Endothelial cell of umbilical vein (primary cell): ENCODE measurements around the gene ATRNL1. TPM values are rescaled to one million over a fixed set of nuclear protein-coding genes. Genes with fewer than 3 reads are reported as not detected.

ENCODE experiments used
- BruUV-seq: library from RNA; stranded (reverse); fragments of 400-500 nt; replicated peaks from 2 replicates; lab custom pipeline; 2021; lab: Mats Ljungman, UMichigan
- CTCF ChIA-PET: fragments of 300-600, 350-600 bp; sonication (Branson Sonifier 250); formaldehyde crosslinking; loops from one replicate; lab custom pipeline; 2021; ENCODE audit warnings: antibody characterized with exemption, inconsistent platforms; lab: Charles Lee
- POLR2A ChIA-PET: fragments of 300-600, 350-600 bp; sonication (Branson Sonifier 250); formaldehyde crosslinking; loops from one replicate; lab custom pipeline; 2021; ENCODE audit warnings: antibody characterized with exemption, inconsistent platforms; lab: Charles Lee
- DNase-seq: peaks from one replicate; pipeline ENCODE4 v3.0.0-alpha.2; 2011; ENCODE audit warnings: low read depth, low spot score
- FAIRE-seq: peaks from 2 replicates; lab custom pipeline; 2011; peaks lifted over from hg19 to GRCh38; lab: Jason Lieb, UNC
- H2AFZ ChIP-seq: 2 replicates; pipeline ENCODE4 v1.6.0; 2012; ENCODE audit warnings: low read depth, low read length, control low read depth, inconsistent platforms
- H3K27ac ChIP-seq: 2 replicates; pipeline ENCODE4 v1.5.1; 2011; ENCODE audit warnings: low read depth, mild to moderate bottlenecking, control low read depth, low read length, moderate library complexity; ENCODE audit not compliant: insufficient read depth
- H3K27me3 ChIP-seq, 2 experiments: 2 replicates each; pipeline versions ENCODE4 v1.6.0 to v1.6.1; 2011; ENCODE audit warnings: low read length in 2 of 2, mixed read lengths in 1 of 2; ENCODE audit not compliant: control insufficient read depth in 2 of 2, insufficient read depth in 2 of 2
- H3K36me3 ChIP-seq, 2 experiments: 2 replicates in 1 of 2; 3 replicates in 1 of 2; pipeline ENCODE4 v1.5.1; 2011; ENCODE audit warnings: low read length in 2 of 2, mild to moderate bottlenecking in 1 of 2, moderate library complexity in 1 of 2; ENCODE audit not compliant: control insufficient read depth in 2 of 2, insufficient read depth in 2 of 2; ENCODE audit errors: extremely low read depth in 1 of 2
- H3K4me1 ChIP-seq: 3 replicates; pipeline ENCODE4 v1.5.1; 2011; ENCODE audit warnings: mild to moderate bottlenecking, low read length; ENCODE audit not compliant: control insufficient read depth, insufficient read depth; ENCODE audit errors: extremely low read depth
- H3K4me2 ChIP-seq: 2 replicates; pipeline ENCODE4 v1.6.1; 2011; ENCODE audit warnings: low read length, control low read depth, mixed read lengths; ENCODE audit not compliant: insufficient read depth
- H3K4me3 ChIP-seq, 3 experiments: fragments of 200-600 bp in 1 of 3; sonication (generic), shearing (Covaris generic) in 1 of 3; replicated peaks in 1 of 3; 2 replicates each; pipeline ENCODE4 v1.5.1; 2011 to 2016; ENCODE audit warnings: control low read depth in 3 of 3, low read length in 3 of 3, mild to moderate bottlenecking in 2 of 3, inconsistent platforms in 1 of 3, low read depth in 1 of 3, moderate library complexity in 1 of 3; ENCODE audit not compliant: insufficient read depth in 1 of 3
- H3K79me2 ChIP-seq: 2 replicates; pipeline ENCODE4 v1.6.0; 2012; ENCODE audit warnings: low read length, inconsistent platforms; ENCODE audit not compliant: control insufficient read depth, insufficient read depth
- H3K9ac ChIP-seq: replicated peaks from 2 replicates; pipeline ENCODE3; 2011; ENCODE audit warnings: low read length, control low read depth; ENCODE audit not compliant: insufficient read depth; ENCODE audit errors: extremely low read depth
- H3K9me1 ChIP-seq: replicated peaks from 3 replicates; pipeline ENCODE4 v1.6.0; 2011; ENCODE audit warnings: mild to moderate bottlenecking, low read length; ENCODE audit not compliant: control insufficient read depth, insufficient read depth; ENCODE audit errors: extremely low read depth
- H3K9me3 ChIP-seq: replicated peaks from 2 replicates; pipeline ENCODE4 v1.5.1; 2012; ENCODE audit warnings: low read length, inconsistent platforms; ENCODE audit not compliant: control insufficient read depth, insufficient read depth
- H4K20me1 ChIP-seq: replicated peaks from 2 replicates; pipeline ENCODE3; 2011; ENCODE audit warnings: mild to moderate bottlenecking, low read length; ENCODE audit not compliant: control insufficient read depth, insufficient read depth; ENCODE audit errors: extremely low read depth
- EZH2 ChIP-seq: IDR thresholded peaks from 2 replicates; pipeline ENCODE4 v1.6.1; 2012; ENCODE audit warnings: borderline replicate concordance, low read depth, mild to moderate bottlenecking, moderate library complexity, low read length, inconsistent platforms; ENCODE audit not compliant: severe bottlenecking
- FOS ChIP-seq: IDR thresholded peaks from 2 replicates; pipeline ENCODE4 v1.6.1; 2011; ENCODE audit warnings: mild to moderate bottlenecking, low read length, moderate library complexity, borderline replicate concordance; ENCODE audit not compliant: insufficient read depth
- GATA2 ChIP-seq: IDR thresholded peaks from 2 replicates; pipeline ENCODE4 v1.7.0; 2011; ENCODE audit warnings: low read depth, mild to moderate bottlenecking, moderate library complexity, mixed read lengths, low read length; ENCODE audit not compliant: insufficient read length, insufficient read depth
- JUN ChIP-seq: IDR thresholded peaks from 2 replicates; pipeline ENCODE4 v1.6.1; 2011; ENCODE audit warnings: borderline replicate concordance, low read depth; ENCODE audit not compliant: insufficient read length, insufficient read depth
- MYC ChIP-seq: IDR thresholded peaks from one replicate; pipeline ENCODE4 v1.6.1; 2011; ENCODE audit warnings: mild to moderate bottlenecking, low read depth, low read length
- dilution Hi-C: fragments of 300-500 bp; cut with MboI; formaldehyde crosslinking; loops from one replicate; pipeline ENCODE4 v1.15.0; 2019; ENCODE audit warnings: low sequenced_read_pairs; ENCODE audit not compliant: extremely low pct_ligation_motif_present
- intact Hi-C: fragments of 100-400 bp; cut with micrococcal nuclease; formaldehyde crosslinking; loops from one replicate; pipeline ENCODE4 v1.10.0; 2022
- polyA plus RNA-seq, 4 experiments: library from polyadenylated mRNA; depleted of rRNA in 3 of 4; stranded (reverse) in 3 of 4; unstranded in 1 of 4; fragments of >200 nt; gene quantifications; 2 replicates each; pipeline versions ENCODE4 v1.2.1 to v1.2.3, GENCODE V29; 2011 to 2012; ENCODE audit warnings: missing spikeins in 1 of 4
- total RNA-seq: library from RNA; stranded (reverse); gene quantifications from 2 replicates; pipeline ENCODE4 v1.2.3, GENCODE V29; 2021
- TF ChIP-seq, protein P1 (sequence below), 2 donors: IDR thresholded peaks; 1 replicate in 1 of 2; 2 replicates in 1 of 2; pipeline ENCODE4 v1.5.1; 2011; ENCODE audit warnings: low read length in 2 of 2, mild to moderate bottlenecking in 2 of 2, moderate library complexity in 2 of 2, control low read depth in 1 of 2, inconsistent platforms in 1 of 2, low read depth in 1 of 2; ENCODE audit not compliant: insufficient read depth in 1 of 2; ENCODE audit errors: extremely low read depth in 1 of 2

ATRNL1 gene
- total and polyA plus RNA-seq, 2 donors (not counting 3 experiments of a cell fraction or from before 2014, with no cell fraction given), result not detected

GRCh38 chr10:115979576-115979975, 886.4 kb downstream of the ATRNL1 start:
- DNase-seq, result no peak
- no peaks in the 10 kb centered on the region for H3K4me1 ChIP-seq
- no peaks in the 10 kb centered on the region for H3K36me3 ChIP-seq
- no peak overlapping the region for H3K27ac ChIP-seq
- dilution Hi-C loops, result no loop called here
- H3K4me2 ChIP-seq, result no peak overlapping the region
- no peaks in the 10 kb centered on the region for H3K9me3 ChIP-seq
- H2AFZ ChIP-seq, result no peak overlapping the region
- no peak for FAIRE-seq
- no peak overlapping the region for H3K9ac ChIP-seq
- intact Hi-C loops, result no loop called here
- no peak overlapping the region for H3K4me3 ChIP-seq
- BruUV-seq, result no TSS peak
- H3K27me3 ChIP-seq, result no peaks in the 10 kb centered on the region
- no peaks in the 10 kb centered on the region for H3K9me1 ChIP-seq
- no peak for TF ChIP-seq EZH2
- TF ChIP-seq MYC, result no peak
- no peak for TF ChIP-seq JUN
- TF ChIP-seq, protein P1, sequence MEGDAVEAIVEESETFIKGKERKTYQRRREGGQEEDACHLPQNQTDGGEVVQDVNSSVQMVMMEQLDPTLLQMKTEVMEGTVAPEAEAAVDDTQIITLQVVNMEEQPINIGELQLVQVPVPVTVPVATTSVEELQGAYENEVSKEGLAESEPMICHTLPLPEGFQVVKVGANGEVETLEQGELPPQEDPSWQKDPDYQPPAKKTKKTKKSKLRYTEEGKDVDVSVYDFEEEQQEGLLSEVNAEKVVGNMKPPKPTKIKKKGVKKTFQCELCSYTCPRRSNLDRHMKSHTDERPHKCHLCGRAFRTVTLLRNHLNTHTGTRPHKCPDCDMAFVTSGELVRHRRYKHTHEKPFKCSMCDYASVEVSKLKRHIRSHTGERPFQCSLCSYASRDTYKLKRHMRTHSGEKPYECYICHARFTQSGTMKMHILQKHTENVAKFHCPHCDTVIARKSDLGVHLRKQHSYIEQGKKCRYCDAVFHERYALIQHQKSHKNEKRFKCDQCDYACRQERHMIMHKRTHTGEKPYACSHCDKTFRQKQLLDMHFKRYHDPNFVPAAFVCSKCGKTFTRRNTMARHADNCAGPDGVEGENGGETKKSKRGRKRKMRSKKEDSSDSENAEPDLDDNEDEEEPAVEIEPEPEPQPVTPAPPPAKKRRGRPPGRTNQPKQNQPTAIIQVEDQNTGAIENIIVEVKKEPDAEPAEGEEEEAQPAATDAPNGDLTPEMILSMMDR (IDR thresholded peaks at IDR 0.05; ENCODE audit: extremely low read depth in 1 of 2, insufficient read depth in 1 of 2, low read depth in 1 of 2, low read length in 2 of 2), result no peak
- H3K79me2 ChIP-seq, result no peaks in the 10 kb centered on the region
- CTCF ChIA-PET, result no interaction called here
- POLR2A ChIA-PET, result no interaction called here
- H4K20me1 ChIP-seq, result no peaks in the 10 kb centered on the region

DNA sequence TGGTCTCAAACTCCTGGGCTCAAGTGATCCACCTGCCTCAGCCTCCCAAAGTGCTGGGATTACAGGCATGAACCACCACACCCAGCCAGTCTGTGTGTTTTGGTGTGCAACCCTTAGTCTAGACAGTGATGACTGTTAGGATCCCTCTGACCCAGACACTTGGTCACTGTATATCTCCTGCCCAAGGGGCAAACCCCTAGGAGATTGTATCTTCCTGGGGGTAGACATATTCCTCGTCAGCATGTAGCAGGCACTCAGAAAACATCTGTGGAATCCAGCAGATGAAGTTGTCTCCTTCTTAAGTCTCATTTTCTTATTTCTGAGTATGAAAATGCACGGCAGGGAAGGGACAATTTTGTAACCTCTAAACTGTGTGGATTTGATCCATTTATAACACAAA, 887.3 kb downstream of the ATRNL1 start:
- Histone ChIP-seq H3K4me2 (no peak overlapping the region), H3K4me3 (no peak overlapping the region), H3K27me3 (no peaks in the 10 kb centered on the region), H2AFZ (no peak overlapping the region), H3K36me3 (no peaks in the 10 kb centered on the region), H4K20me1 (no peaks in the 10 kb centered on the region), H3K9me3 (no peaks in the 10 kb centered on the region), H3K9me1 (no peaks in the 10 kb centered on the region), H3K27ac (no peak overlapping the region), H3K4me1 (no peaks in the 10 kb centered on the region), H3K9ac (no peak overlapping the region), H3K79me2 (no peaks in the 10 kb centered on the region)
- DNase-seq (no peak), FAIRE-seq (no peak)
- intact Hi-C loops (no loop called here), dilution Hi-C loops (no loop called here)
- POLR2A ChIA-PET, result no interaction called here
- CTCF ChIA-PET, result no interaction called here
- TF ChIP-seq FOS, result no peak
- no peak for TF ChIP-seq EZH2
- no peak for TF ChIP-seq MYC
- TF ChIP-seq GATA2, result no peak
- TF ChIP-seq JUN, result no peak
- no TSS peak for BruUV-seq
